ENCODE data around the gene ATG4B.

GRCh38 chr2:241637018-241637794 lies at the start of gene ATG4B, which contains the start of gene THAP4:
- no peak for TF ChIP-seq CTCF (IDR thresholded peaks at IDR 0.05)
- no peak for TF ChIP-seq NFATC4 (CRISPR knock-in tag; IDR thresholded peaks at IDR 0.05)
- TF ChIP-seq CREB1 (CRISPR knock-in tag; IDR thresholded peaks at IDR 0.05) = 0 out of 2 replicates have a peak, but pooled peaks have one; percentile 66
- TF ChIP-seq ELF4 (CRISPR knock-in tag; IDR thresholded peaks at IDR 0.05; ENCODE audit: low read depth) = no peak
- TF ChIP-seq USF2 (CRISPR knock-in tag; IDR thresholded peaks at IDR 0.05) = peak; percentile 45; the same call in 1 of the 2 replicates
- TF ChIP-seq TP53 (CRISPR knock-in tag; IDR thresholded peaks at IDR 0.05) = 0 out of 2 replicates have a peak, but pooled peaks have one; percentile 10
- TF ChIP-seq NFE2L1 (CRISPR knock-in tag; IDR thresholded peaks at IDR 0.05) = no peak
- no peak for TF ChIP-seq PREB (CRISPR knock-in tag; IDR thresholded peaks at IDR 0.05; ENCODE audit: borderline replicate concordance)
